GM12878 (cell line): ENCODE results near the gene TBC1D5.

Experiments used
- EZH2 ChIP-seq: IDR thresholded peaks from 2 replicates; pipeline ENCODE4 v1.6.1; 2012; ENCODE audit warnings: low read depth, mild to moderate bottlenecking, control low read depth, inconsistent platforms, low read length, borderline replicate concordance; ENCODE audit not compliant: control insufficient read depth
- GATAD2B ChIP-seq: fragments of 450-650 bp; conservative IDR thresholded peaks from 2 replicates; pipeline ENCODE4 v1.6.1; 2017; ENCODE audit warnings: low read depth, mild to moderate bottlenecking, moderate library complexity
- JUNB ChIP-seq: IDR thresholded peaks from 2 replicates; pipeline ENCODE4 v1.6.1; 2016; ENCODE audit warnings: antibody characterized with exemption, mild to moderate bottlenecking
- RAD51 ChIP-seq: fragments of 450-650 bp; IDR thresholded peaks from 2 replicates; pipeline ENCODE4 v1.6.1; 2016; ENCODE audit warnings: moderate library complexity, mild to moderate bottlenecking, inconsistent platforms
- SP1 ChIP-seq: IDR thresholded peaks from one replicate; pipeline ENCODE4 v1.6.1; 2011; ENCODE audit warnings: low read depth, low read length
- ZNF384 ChIP-seq: IDR thresholded peaks from 2 replicates; pipeline ENCODE4 v1.6.1; 2012; ENCODE audit warnings: low read depth, mild to moderate bottlenecking, low read length, improper control_type of control experiment, borderline replicate concordance
- ZSCAN29 ChIP-seq: fragments of 450-650 bp; IDR thresholded peaks from 2 replicates; pipeline ENCODE4 v1.6.1; 2017; ENCODE audit warnings: mild to moderate bottlenecking, moderate library complexity
- TF ChIP-seq, protein P1 (sequence below), 3 experiments: IDR thresholded peaks in 2 of 3; conservative IDR thresholded peaks in 1 of 3; 2 replicates each; pipeline ENCODE4 v1.5.1; 2011; ENCODE audit warnings: low read depth in 3 of 3, low read length in 3 of 3, mild to moderate bottlenecking in 3 of 3, control low read depth in 2 of 3, moderate library complexity in 2 of 3, inconsistent platforms in 1 of 3, mixed read lengths in 1 of 3; ENCODE audit not compliant: control insufficient read depth in 2 of 3, insufficient read depth in 1 of 3; ENCODE audit errors: extremely low read depth in 1 of 3
- TF ChIP-seq, protein P2 (sequence below): IDR thresholded peaks from 2 replicates; pipeline ENCODE4 v1.6.1; 2011; ENCODE audit warnings: low read depth, mild to moderate bottlenecking, low read length, moderate library complexity, borderline replicate concordance; ENCODE audit errors: extremely low read depth
- TF ChIP-seq, protein P3 (sequence below): IDR thresholded peaks from 2 replicates; pipeline ENCODE4 v1.6.1; 2011; ENCODE audit warnings: mild to moderate bottlenecking, low read depth, low read length, moderate library complexity; ENCODE audit not compliant: insufficient replicate concordance
- TF ChIP-seq, protein P4 (sequence below): IDR thresholded peaks from 2 replicates; pipeline ENCODE4 v1.6.1; 2011; ENCODE audit warnings: low read depth, low read length, improper control_type of control experiment, borderline replicate concordance

DNA sequence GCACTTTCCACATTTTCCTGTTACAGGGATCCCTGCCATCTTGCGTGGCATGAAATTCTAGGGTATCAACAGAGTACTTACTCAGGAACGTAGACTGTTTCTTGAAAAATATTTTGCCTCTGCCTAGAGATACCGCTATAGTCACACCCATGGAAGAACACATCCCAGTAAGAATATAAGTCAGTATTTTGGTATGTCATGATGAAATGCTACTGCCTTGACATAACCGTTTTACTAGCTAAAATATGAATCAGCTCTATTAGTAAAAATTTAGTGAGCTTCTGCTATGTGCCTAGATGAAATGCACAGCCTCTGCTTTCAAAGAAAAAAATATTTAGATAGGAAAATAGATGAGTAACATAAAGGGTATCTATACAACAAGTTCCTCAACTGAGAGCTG is 276.4 kb downstream of the TBC1D5 start:
- no peak for TF ChIP-seq EZH2
- no peak for TF ChIP-seq GATAD2B
- TF ChIP-seq, protein P1, sequence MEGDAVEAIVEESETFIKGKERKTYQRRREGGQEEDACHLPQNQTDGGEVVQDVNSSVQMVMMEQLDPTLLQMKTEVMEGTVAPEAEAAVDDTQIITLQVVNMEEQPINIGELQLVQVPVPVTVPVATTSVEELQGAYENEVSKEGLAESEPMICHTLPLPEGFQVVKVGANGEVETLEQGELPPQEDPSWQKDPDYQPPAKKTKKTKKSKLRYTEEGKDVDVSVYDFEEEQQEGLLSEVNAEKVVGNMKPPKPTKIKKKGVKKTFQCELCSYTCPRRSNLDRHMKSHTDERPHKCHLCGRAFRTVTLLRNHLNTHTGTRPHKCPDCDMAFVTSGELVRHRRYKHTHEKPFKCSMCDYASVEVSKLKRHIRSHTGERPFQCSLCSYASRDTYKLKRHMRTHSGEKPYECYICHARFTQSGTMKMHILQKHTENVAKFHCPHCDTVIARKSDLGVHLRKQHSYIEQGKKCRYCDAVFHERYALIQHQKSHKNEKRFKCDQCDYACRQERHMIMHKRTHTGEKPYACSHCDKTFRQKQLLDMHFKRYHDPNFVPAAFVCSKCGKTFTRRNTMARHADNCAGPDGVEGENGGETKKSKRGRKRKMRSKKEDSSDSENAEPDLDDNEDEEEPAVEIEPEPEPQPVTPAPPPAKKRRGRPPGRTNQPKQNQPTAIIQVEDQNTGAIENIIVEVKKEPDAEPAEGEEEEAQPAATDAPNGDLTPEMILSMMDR (IDR thresholded peaks at IDR 0.05 in 2 of 3, conservative IDR thresholded peaks at IDR 0.05 in 1 of 3; ENCODE audit: control insufficient read depth in 2 of 3, extremely low read depth in 1 of 3, insufficient read depth in 1 of 3, low read depth in 3 of 3, low read length in 3 of 3): no peak
- no peak for TF ChIP-seq ZNF384
- TF ChIP-seq ZSCAN29: no peak
- no peak for TF ChIP-seq RAD51
- TF ChIP-seq SP1: no peak
- TF ChIP-seq, protein P2, sequence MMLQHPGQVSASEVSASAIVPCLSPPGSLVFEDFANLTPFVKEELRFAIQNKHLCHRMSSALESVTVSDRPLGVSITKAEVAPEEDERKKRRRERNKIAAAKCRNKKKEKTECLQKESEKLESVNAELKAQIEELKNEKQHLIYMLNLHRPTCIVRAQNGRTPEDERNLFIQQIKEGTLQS: no peak
- TF ChIP-seq, protein P3, sequence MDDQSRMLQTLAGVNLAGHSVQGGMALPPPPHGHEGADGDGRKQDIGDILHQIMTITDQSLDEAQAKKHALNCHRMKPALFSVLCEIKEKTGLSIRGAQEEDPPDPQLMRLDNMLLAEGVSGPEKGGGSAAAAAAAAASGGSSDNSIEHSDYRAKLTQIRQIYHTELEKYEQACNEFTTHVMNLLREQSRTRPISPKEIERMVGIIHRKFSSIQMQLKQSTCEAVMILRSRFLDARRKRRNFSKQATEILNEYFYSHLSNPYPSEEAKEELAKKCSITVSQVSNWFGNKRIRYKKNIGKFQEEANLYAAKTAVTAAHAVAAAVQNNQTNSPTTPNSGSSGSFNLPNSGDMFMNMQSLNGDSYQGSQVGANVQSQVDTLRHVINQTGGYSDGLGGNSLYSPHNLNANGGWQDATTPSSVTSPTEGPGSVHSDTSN: no peak
- no peak for TF ChIP-seq JUNB
- TF ChIP-seq, protein P4, sequence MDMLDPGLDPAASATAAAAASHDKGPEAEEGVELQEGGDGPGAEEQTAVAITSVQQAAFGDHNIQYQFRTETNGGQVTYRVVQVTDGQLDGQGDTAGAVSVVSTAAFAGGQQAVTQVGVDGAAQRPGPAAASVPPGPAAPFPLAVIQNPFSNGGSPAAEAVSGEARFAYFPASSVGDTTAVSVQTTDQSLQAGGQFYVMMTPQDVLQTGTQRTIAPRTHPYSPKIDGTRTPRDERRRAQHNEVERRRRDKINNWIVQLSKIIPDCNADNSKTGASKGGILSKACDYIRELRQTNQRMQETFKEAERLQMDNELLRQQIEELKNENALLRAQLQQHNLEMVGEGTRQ: no peak
